Breast epithelium (tissue), 3 donors: ENCODE data around the gene ITIH3.

Experiments
- POLR2A ChIP-seq: fragments of 450-650 bp; IDR thresholded peaks from one replicate; pipeline ENCODE4 v1.6.1; 2016; ENCODE audit warnings: antibody characterized with exemption, mild to moderate bottlenecking, moderate library complexity
- POLR2AphosphoS5 ChIP-seq, 3 donors: sonication (generic); formaldehyde crosslinking; IDR thresholded peaks; one replicate each; pipeline ENCODE4 v1.6.1; 2017; ENCODE audit warnings: antibody characterized with exemption in 3 of 3
- TF ChIP-seq, protein P1 (sequence below), 3 donors: fragments of 450-650 bp; IDR thresholded peaks; one replicate each; pipeline ENCODE4 v1.5.1; 2016 to 2017; ENCODE audit warnings: antibody characterized with exemption in 3 of 3, mild to moderate bottlenecking in 3 of 3, moderate library complexity in 3 of 3

DNA sequence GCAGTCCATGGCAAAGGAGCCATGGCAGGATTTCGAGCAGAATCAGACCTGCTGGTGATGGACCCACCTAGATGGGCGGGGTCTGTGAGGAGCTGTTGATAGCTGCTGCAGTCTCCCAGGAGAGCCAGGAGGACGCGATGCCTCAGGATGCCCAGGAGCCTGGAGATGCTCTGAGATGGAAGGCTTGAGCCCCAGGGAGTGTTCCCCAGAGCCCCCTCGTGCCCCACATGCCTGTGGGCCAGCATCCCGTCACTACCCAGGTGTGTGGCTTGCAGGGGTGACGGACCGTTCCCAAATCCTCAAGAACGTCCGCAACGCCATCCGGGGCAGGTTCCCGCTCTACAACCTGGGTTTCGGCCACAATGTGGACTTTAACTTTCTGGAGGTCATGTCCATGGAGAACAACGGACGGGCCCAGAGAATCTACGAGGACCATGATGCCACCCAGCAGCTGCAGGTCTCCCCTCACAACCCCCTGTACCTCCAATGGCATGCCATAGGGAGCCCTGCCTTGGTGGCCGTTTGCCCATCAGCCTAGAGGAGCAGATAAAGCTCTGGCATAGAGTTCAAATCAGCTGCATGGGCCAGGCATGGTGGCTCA, 10.5 kb upstream of the ITIH3 start:
- TF ChIP-seq, protein P1, sequence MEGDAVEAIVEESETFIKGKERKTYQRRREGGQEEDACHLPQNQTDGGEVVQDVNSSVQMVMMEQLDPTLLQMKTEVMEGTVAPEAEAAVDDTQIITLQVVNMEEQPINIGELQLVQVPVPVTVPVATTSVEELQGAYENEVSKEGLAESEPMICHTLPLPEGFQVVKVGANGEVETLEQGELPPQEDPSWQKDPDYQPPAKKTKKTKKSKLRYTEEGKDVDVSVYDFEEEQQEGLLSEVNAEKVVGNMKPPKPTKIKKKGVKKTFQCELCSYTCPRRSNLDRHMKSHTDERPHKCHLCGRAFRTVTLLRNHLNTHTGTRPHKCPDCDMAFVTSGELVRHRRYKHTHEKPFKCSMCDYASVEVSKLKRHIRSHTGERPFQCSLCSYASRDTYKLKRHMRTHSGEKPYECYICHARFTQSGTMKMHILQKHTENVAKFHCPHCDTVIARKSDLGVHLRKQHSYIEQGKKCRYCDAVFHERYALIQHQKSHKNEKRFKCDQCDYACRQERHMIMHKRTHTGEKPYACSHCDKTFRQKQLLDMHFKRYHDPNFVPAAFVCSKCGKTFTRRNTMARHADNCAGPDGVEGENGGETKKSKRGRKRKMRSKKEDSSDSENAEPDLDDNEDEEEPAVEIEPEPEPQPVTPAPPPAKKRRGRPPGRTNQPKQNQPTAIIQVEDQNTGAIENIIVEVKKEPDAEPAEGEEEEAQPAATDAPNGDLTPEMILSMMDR (IDR thresholded peaks at IDR 0.05) = no peak
- TF ChIP-seq POLR2AphosphoS5 (IDR thresholded peaks at IDR 0.05) (no peak), POLR2A (no peak)
